IgD-negative memory B cell (primary cell): ENCODE results near the gene OR4D2. TPM values are rescaled to one million over a fixed set of nuclear protein-coding genes. Genes with fewer than 3 reads are reported as not detected.

Source experiments
- H3K27ac Mint-ChIP-seq, 3 donors: one replicate each; pipeline ENCODE4 v1.8.0; 2020 to 2022; ENCODE audit warnings: mild to moderate bottlenecking in 3 of 3, mixed read lengths in 3 of 3, moderate library complexity in 1 of 3
- H3K27me3 Mint-ChIP-seq: one replicate; pipeline ENCODE4 v1.8.0; 2021; ENCODE audit warnings: mixed read lengths
- H3K36me3 Mint-ChIP-seq: one replicate; pipeline ENCODE4 v1.8.0; 2020; ENCODE audit warnings: mild to moderate bottlenecking, mixed read lengths
- H3K4me1 Mint-ChIP-seq, 3 donors: one replicate each; pipeline ENCODE4 v1.8.0; 2020 to 2022; ENCODE audit warnings: mixed read lengths in 3 of 3, mild to moderate bottlenecking in 1 of 3
- H3K4me3 Mint-ChIP-seq, 4 donors: one replicate each; pipeline ENCODE4 v1.8.0; 2020 to 2022; ENCODE audit warnings: mild to moderate bottlenecking in 4 of 4, mixed read lengths in 4 of 4, moderate library complexity in 3 of 4
- H3K9me3 Mint-ChIP-seq, 3 donors: one replicate each; pipeline ENCODE4 v1.8.0; 2020 to 2021; ENCODE audit warnings: mixed read lengths in 3 of 3, mild to moderate bottlenecking in 1 of 3
- polyA plus RNA-seq: library from polyadenylated mRNA; unstranded; fragments of 300-500 nt; fragmentation: Illumina TruSeq; gene quantifications from one replicate; pipeline ENCODE4 v1.2.3, GENCODE V29; 2021

The OR4D2 gene
- polyA plus RNA-seq, 1 donor from 2014 or later = not detected

GRCh38 chr17:58153671-58154070 lies 13.1 kb upstream of the OR4D2 start:
- no peak overlapping the region for H3K27ac Mint-ChIP-seq
- H3K36me3 Mint-ChIP-seq = peaks cover 11% of the 10 kb centered on the region
- H3K4me3 Mint-ChIP-seq = peak overlapping the region in 2 of 4 donors; percentile 81 to 92
- H3K27me3 Mint-ChIP-seq = peaks cover 38% of the 10 kb centered on the region
- H3K4me1 Mint-ChIP-seq = peaks cover 27 to 42% (median 28%) of the 10 kb centered on the region in 3 donors
- H3K9me3 Mint-ChIP-seq = peaks cover 0 to 6% (median 0%) of the 10 kb centered on the region in 3 donors

GRCh38 chr17:58156839-58157803 lies 9.7 kb upstream of the OR4D2 start:
- Mint-ChIP-seq H3K27ac (peak overlapping the region in 2 of 3 donors; percentile 83 to 87), H3K9me3 (peaks cover 0 to 3% (median 0%) of the 10 kb centered on the region in 3 donors), H3K27me3 (peaks cover 35% of the 10 kb centered on the region), H3K4me1 (peaks cover 26 to 37% (median 27%) of the 10 kb centered on the region in 3 donors), H3K36me3 (peaks cover 8% of the 10 kb centered on the region), H3K4me3 (peak overlapping the region; percentile 71 to 96 (median 86))

- Mint-ChIP-seq H3K9me3 (peaks cover 0 to 3% (median 0%) of the 10 kb centered on the region in 3 donors), H3K27ac (no peak overlapping the region), H3K4me3 (no peak overlapping the region), H3K4me1 (peaks cover 17 to 27% (median 18%) of the 10 kb centered on the region in 3 donors), H3K27me3 (peaks cover 31% of the 10 kb centered on the region), H3K36me3 (peaks cover 4% of the 10 kb centered on the region)
Observed at GRCh38 chr17:58158181-58158580, 8.6 kb upstream of the OR4D2 start.

GRCh38 chr17:58161566-58161965 lies 5.2 kb upstream of the OR4D2 start:
- Mint-ChIP-seq H3K4me3 (no peak overlapping the region), H3K4me1 (peaks cover 7 to 8% (median 7%) of the 10 kb centered on the region in 3 donors), H3K27ac (no peak overlapping the region), H3K9me3 (peaks cover 0 to 3% (median 0%) of the 10 kb centered on the region in 3 donors), H3K27me3 (peaks cover 27% of the 10 kb centered on the region), H3K36me3 (peaks cover 1% of the 10 kb centered on the region)

GRCh38 chr17:58165981-58166380 lies 801 bp upstream of the OR4D2 start:
- no peak overlapping the region for H3K4me3 Mint-ChIP-seq
- H3K9me3 Mint-ChIP-seq = peaks cover 0 to 7% (median 0%) of the 10 kb centered on the region in 3 donors
- peaks cover 2% of the 10 kb centered on the region for H3K36me3 Mint-ChIP-seq
- peaks cover 36% of the 10 kb centered on the region for H3K27me3 Mint-ChIP-seq
- no peak overlapping the region for H3K27ac Mint-ChIP-seq
- H3K4me1 Mint-ChIP-seq = peaks cover 0 to 8% (median 8%) of the 10 kb centered on the region in 3 donors

- peaks cover 0 to 18% (median 8%) of the 10 kb centered on the region in 3 donors for H3K4me1 Mint-ChIP-seq
- H3K27ac Mint-ChIP-seq = no peak overlapping the region
Observed at GRCh38 chr17:58170622-58171021, 3.8 kb downstream of the OR4D2 start.

DNA sequence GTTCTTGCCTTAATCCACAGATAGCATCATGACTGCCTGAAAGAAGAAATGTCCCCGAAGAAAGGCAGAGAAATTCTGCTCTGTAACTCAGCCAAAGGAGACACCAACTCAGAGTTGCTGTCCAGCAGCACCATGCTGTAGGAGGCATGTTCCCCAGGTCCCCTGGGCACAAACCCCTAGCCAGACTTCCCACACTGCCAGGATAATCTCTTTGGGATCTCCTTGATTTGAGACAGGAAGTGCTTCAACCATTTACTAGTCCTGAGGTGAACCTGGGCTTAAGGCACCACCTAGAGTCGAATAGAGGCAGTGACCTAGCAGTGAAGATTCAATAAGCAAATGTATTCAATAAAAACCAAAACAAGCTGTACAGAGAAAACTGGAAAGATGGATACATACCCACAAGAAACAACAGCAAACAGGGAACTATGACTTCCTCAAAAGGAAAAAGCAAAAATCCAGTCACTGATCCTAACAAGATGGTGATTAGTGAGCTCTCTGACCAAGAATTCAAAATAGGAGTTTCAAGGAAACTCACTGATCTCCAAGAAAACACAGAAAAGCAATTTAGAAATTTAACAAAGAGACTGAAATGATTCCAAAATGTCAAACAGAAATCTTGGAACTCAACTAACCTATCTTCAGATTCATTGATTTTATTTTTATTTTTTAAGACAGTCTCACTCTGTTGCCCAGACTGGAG lies 5.7 kb downstream of the OR4D2 start:
- Mint-ChIP-seq H3K27ac (peak overlapping the region in 1 of 3 donors; percentile 42), H3K4me3 (no peak overlapping the region), H3K27me3 (peaks cover 21% of the 10 kb centered on the region), H3K4me1 (peaks cover 0 to 18% (median 8%) of the 10 kb centered on the region in 3 donors), H3K9me3 (peaks cover 0 to 5% (median 0%) of the 10 kb centered on the region in 3 donors), H3K36me3 (peaks cover 2% of the 10 kb centered on the region)

More at GRCh38 chr17:58170622-58171021, 3.8 kb downstream of the OR4D2 start:
- peaks cover 26% of the 10 kb centered on the region for H3K27me3 Mint-ChIP-seq
- H3K4me3 Mint-ChIP-seq = no peak overlapping the region
- peaks cover 2% of the 10 kb centered on the region for H3K36me3 Mint-ChIP-seq
- peaks cover 0 to 7% (median 0%) of the 10 kb centered on the region in 3 donors for H3K9me3 Mint-ChIP-seq

DNA sequence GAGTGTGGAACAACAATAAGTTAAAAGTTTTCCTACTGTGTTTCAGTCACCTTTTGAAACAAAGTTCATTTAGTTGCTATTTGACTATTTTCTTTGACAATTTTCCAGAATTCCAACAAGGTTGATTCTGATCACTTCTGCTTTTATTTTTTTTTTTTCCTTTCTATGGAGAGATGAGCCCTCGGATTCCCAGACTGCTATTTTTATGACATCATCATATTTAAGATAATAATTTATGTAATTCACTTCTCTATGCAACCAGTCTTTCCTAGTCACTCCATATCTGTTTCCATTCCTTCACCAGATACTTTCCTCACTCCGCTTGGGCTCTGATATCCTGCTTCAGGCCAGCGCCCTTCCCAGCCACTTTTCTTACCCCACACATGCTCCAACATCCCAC lies 8.1 kb downstream of the OR4D2 start:
- H3K4me1 Mint-ChIP-seq = peaks cover 0 to 18% (median 8%) of the 10 kb centered on the region in 3 donors
- H3K27me3 Mint-ChIP-seq = peaks cover 12% of the 10 kb centered on the region
- H3K27ac Mint-ChIP-seq = no peak overlapping the region
- no peaks in the 10 kb centered on the region for H3K36me3 Mint-ChIP-seq
- no peaks in the 10 kb centered on the region for H3K9me3 Mint-ChIP-seq
- H3K4me3 Mint-ChIP-seq = no peak overlapping the region

- H3K9me3 Mint-ChIP-seq = no peaks in the 10 kb centered on the region
- no peak overlapping the region for H3K4me3 Mint-ChIP-seq
- H3K27me3 Mint-ChIP-seq = peaks cover 10% of the 10 kb centered on the region
- H3K4me1 Mint-ChIP-seq = peaks cover 3 to 14% (median 3%) of the 10 kb centered on the region in 3 donors
- H3K36me3 Mint-ChIP-seq = no peaks in the 10 kb centered on the region
- no peak overlapping the region for H3K27ac Mint-ChIP-seq
Observed at GRCh38 chr17:58176200-58176599, 9.4 kb downstream of the OR4D2 start.

GRCh38 chr17:58181796-58182195 lies 15.0 kb downstream of the OR4D2 start:
- H3K36me3 Mint-ChIP-seq = no peaks in the 10 kb centered on the region

GRCh38 chr17:58183514-58183913 lies 16.7 kb downstream of the OR4D2 start:
- Mint-ChIP-seq H3K27me3 (peaks cover 9% of the 10 kb centered on the region), H3K27ac (no peak overlapping the region), H3K36me3 (no peaks in the 10 kb centered on the region), H3K9me3 (no peaks in the 10 kb centered on the region), H3K4me3 (no peak overlapping the region), H3K4me1 (peaks cover 14 to 20% (median 17%) of the 10 kb centered on the region in 3 donors)

More at GRCh38 chr17:58181796-58182195, 15.0 kb downstream of the OR4D2 start:
- Mint-ChIP-seq H3K27ac (peak overlapping the region in 1 of 3 donors; percentile 10), H3K4me3 (no peak overlapping the region), H3K4me1 (peaks cover 14 to 20% (median 17%) of the 10 kb centered on the region in 3 donors), H3K27me3 (peaks cover 14% of the 10 kb centered on the region), H3K9me3 (no peaks in the 10 kb centered on the region)

- peaks cover 9% of the 10 kb centered on the region for H3K27me3 Mint-ChIP-seq
Observed at GRCh38 chr17:58184308-58184985, 17.7 kb downstream of the OR4D2 start.

GRCh38 chr17:58184986-58185761 lies 18.4 kb downstream of the OR4D2 start:
- peaks cover 15% of the 10 kb centered on the region for H3K27me3 Mint-ChIP-seq
- H3K4me1 Mint-ChIP-seq = peaks cover 14 to 20% (median 17%) of the 10 kb centered on the region in 3 donors
- no peak overlapping the region for H3K27ac Mint-ChIP-seq
- peak overlapping the region in 1 of 4 donors; percentile 28 for H3K4me3 Mint-ChIP-seq
- no peaks in the 10 kb centered on the region for H3K36me3 Mint-ChIP-seq
- H3K9me3 Mint-ChIP-seq = no peaks in the 10 kb centered on the region

More at GRCh38 chr17:58184308-58184985, 17.7 kb downstream of the OR4D2 start:
- H3K9me3 Mint-ChIP-seq = no peaks in the 10 kb centered on the region
- no peak overlapping the region for H3K4me3 Mint-ChIP-seq
- H3K36me3 Mint-ChIP-seq = no peaks in the 10 kb centered on the region
- H3K27ac Mint-ChIP-seq = no peak overlapping the region
- H3K4me1 Mint-ChIP-seq = peaks cover 14 to 20% (median 17%) of the 10 kb centered on the region in 3 donors

- Mint-ChIP-seq H3K4me3 (peak overlapping the region in 2 of 4 donors; percentile 55 to 76), H3K9me3 (no peaks in the 10 kb centered on the region), H3K4me1 (peaks cover 7 to 13% (median 10%) of the 10 kb centered on the region in 3 donors), H3K36me3 (no peaks in the 10 kb centered on the region), H3K27ac (peak overlapping the region in 1 of 3 donors; percentile 9), H3K27me3 (peaks cover 13% of the 10 kb centered on the region)
Observed at GRCh38 chr17:58186591-58186990, 19.8 kb downstream of the OR4D2 start.
